ENCODE results near the gene SPINDOC. TPM values are rescaled to one million over a fixed set of nuclear protein-coding genes. Genes with fewer than 3 reads are reported as not detected.

SPINDOC gene
- total and polyA plus RNA-seq, 9 of the 15 experiments (the other 6 are each of a cell fraction or from before 2014, with no cell fraction given): 0.70 to 36.3 (median 19.6) TPM

DNA sequence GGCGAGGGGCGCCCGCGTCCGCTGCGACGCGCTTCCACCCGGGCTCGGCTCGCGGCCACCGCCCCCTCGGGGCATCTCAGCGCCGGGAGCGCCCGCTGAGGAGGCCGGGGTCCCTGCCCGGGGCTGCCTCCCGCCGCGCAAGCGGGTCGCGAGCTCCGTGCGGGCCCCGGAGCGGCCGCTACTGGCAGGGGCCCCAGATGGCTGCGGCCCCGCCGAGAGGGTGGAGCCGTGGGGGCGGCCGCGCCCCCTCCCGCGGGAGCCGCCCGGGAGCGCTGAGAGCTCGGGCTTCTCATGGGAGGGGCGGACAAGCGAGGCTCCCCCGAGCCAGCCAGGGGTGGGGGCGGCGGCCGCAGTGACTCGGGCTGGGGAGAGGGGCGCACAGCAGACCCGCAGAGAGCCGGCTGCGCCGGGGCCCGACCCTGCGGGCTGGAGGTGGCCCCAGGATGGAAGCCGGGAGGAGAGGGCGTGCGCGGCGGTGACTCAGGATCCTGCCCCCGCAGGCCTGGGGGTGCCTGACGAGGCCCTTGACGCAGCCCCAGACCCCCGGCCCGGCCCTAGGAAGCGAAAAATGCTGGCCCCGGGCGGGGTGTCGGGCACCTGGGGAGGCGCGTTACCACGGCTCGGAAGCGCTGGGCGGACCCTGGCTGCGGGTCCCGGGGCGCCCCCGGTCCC lies 44.1 kb upstream of the SPINDOC start (continued):
- TF ChIP-seq, protein P1, sequence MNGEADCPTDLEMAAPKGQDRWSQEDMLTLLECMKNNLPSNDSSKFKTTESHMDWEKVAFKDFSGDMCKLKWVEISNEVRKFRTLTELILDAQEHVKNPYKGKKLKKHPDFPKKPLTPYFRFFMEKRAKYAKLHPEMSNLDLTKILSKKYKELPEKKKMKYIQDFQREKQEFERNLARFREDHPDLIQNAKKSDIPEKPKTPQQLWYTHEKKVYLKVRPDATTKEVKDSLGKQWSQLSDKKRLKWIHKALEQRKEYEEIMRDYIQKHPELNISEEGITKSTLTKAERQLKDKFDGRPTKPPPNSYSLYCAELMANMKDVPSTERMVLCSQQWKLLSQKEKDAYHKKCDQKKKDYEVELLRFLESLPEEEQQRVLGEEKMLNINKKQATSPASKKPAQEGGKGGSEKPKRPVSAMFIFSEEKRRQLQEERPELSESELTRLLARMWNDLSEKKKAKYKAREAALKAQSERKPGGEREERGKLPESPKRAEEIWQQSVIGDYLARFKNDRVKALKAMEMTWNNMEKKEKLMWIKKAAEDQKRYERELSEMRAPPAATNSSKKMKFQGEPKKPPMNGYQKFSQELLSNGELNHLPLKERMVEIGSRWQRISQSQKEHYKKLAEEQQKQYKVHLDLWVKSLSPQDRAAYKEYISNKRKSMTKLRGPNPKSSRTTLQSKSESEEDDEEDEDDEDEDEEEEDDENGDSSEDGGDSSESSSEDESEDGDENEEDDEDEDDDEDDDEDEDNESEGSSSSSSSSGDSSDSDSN (IDR thresholded peaks at IDR 0.05; ENCODE audit: borderline replicate concordance in 1 of 2, low read depth in 2 of 2, low read length in 2 of 2): no peak
- no peak for TF ChIP-seq ZNF77 (CRISPR knock-in tag; IDR thresholded peaks at IDR 0.05)
- TF ChIP-seq, protein P2, sequence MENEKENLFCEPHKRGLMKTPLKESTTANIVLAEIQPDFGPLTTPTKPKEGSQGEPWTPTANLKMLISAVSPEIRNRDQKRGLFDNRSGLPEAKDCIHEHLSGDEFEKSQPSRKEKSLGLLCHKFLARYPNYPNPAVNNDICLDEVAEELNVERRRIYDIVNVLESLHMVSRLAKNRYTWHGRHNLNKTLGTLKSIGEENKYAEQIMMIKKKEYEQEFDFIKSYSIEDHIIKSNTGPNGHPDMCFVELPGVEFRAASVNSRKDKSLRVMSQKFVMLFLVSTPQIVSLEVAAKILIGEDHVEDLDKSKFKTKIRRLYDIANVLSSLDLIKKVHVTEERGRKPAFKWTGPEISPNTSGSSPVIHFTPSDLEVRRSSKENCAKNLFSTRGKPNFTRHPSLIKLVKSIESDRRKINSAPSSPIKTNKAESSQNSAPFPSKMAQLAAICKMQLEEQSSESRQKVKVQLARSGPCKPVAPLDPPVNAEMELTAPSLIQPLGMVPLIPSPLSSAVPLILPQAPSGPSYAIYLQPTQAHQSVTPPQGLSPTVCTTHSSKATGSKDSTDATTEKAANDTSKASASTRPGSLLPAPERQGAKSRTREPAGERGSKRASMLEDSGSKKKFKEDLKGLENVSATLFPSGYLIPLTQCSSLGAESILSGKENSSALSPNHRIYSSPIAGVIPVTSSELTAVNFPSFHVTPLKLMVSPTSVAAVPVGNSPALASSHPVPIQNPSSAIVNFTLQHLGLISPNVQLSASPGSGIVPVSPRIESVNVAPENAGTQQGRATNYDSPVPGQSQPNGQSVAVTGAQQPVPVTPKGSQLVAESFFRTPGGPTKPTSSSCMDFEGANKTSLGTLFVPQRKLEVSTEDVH (IDR thresholded peaks at IDR 0.05; ENCODE audit: low read depth, partially characterized antibody): no peak

Measured in K562 (cell line).